Stimulated activated CD4-positive, alpha-beta T cell treated with anti-CD3 and anti-CD28 coated beads, Interleukin-12 subunit alpha, Interleukin-12 subunit beta, amount 100 ng/mL, for 4 hours (primary cell): ENCODE results near the gene THSD4.

ENCODE experiments used
- DNase-seq: peaks from one replicate; pipeline ENCODE4 v3.0.0-alpha.2; 2020

Gene THSD4

DNA sequence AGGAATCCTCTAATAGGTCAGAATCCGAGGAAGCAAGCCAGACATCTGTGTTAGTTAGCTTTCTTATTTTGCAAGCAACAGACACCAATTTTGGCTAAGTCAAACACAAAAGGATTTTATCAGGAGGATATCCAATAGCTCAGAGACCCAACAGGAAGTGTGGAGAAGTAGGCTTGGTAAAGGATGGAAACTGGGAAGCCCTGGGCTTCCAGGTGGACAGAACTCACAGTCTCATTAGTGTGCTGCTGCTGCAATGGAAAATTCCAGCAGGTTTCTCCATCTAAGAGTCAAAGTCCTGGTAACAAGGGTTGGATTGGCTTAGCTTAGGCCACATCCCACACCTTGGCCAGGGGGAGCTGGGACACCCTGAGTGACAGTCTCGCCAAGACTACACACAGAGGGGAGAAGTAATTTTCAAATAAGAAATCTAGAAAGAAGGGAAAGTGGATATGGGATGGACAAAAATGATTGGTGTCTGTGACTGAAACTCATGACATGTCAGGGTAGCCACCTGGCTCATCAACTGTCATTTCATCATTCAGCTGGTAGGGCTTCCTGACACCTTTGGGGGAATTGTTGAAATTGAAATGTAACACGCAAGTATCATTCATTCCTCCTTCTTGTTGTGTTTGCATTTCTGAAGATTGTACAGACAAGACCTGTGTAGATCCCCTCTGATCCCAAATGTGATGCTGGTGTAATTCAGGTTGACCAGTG, 158.6 kb downstream of the THSD4 start:
- no peak for DNase-seq

DNA sequence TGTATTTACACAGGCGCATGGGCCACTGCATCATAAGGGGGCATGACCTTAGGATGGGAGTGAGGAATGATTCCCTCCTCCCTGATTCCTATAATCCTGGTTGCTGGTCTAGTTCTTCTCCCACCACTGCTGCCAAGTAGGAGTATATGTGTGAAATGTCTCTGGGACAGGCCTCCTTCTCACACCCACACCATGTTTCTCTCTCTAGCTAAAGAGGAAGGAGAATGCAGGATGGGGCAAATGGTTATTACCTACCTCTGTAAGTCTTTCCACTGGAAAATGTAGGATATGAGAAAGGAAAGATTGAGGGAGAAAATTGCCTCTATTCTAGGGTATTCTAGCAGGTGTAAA, 159.2 kb downstream of the THSD4 start:
- DNase-seq: no peak

DNA sequence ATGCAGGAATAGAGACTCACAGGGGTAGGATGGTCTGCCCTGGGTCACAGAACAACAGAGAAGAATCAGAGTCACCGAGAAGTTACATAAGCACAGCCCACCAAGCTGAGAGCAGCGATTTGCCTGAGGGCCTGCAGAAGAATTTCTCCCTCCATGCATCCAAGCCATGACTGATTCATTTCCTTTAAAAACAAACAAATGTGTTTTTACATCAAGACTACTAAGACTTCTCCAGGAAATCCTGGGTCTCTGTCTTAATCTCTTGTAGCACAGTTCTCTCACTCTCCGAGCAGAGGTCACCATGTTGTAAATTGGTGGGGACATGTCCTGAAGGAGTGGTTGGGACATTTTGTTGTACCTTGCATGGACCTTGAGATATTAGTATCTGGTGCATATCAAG, 159.8 kb downstream of the THSD4 start:
- no peak for DNase-seq

DNA sequence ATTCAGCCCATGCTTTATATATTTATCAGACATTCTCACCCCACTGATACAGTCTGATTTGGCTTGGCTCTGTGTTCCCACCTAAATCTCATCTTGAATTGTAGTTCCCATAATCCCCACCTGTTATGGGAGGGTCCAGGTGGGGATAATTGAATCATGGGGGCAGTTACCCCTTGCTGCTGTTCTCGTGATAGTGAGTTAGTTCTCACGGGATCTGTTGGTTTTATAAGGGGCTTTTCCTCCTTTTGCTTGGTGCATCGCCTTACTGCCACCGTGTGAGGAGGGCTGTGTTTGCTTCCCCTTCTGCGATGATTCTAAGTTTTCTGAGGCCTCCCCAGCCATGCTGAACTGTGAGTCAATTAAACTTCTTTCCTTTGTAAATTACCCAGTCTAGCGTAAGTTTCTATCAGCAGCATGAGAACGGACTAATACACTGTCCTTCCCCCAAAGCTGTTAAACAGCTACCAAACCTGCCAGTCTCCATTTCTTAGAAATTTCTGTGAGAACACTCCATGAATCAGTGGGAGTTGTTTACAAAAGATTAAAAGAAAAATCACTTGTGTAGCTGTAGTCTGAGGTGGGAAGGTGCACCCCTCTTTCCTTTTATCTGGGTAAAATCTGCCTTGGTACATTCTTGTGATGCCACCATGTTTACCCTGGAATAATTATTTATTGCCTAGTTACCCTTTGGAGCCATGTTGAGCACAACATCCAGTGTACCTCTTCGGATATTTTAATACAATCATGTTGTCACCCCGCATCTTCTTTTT, 160.5 kb downstream of the THSD4 start:
- DNase-seq: no peak

DNA sequence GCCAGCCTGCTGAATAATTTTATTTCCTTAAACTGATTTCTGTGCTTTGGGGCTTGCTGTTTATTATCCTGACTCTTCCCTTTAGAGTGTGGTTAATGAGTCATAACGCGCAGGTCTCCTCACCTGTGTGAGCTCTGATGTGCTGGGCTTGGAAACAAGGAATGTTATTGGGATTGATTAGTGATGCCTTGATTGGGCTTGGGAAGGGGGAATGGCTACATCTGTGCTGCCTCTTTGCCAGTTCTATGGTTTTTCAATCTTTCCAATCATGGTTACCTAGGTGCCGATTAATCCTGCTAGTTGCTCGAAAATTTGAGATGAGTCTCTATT, 161.0 kb downstream of the THSD4 start:
- DNase-seq: no peak

DNA sequence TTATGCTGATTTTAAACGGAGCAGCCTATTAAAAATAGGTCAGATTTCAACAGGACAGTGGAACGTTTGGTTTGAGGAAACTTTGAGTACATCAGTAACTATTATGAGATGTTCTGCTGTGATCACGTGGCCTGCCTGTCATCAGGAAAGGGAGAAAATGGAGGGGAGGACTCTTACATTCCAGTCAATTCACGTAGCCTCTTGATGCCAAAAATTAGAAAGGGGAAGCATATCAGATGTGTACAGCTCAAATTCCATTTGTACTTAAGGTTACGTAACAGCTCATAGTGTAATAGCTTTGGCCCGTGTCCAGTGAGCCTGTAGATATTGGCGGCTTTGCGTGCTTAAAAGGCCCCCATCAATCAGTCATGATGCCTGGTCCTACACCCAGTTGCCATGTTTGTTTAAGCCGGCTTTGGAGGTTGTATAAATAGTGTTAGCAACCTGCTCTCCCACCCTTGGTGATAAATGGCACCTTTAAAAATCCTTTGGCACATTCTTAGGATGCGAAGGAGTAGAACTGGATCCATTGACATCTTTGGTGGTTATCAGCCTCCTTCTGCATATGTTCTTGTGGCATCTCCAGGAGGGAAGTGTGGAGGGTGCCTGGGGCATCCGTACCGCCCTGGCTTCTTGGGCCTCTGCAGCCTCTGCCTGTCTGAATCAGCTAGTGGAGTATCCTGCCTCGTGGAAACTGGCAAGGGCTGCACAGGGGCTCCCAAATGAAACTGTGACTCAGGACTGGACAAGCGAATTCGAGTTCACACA, 163.9 kb downstream of the THSD4 start:
- DNase-seq: no peak

DNA sequence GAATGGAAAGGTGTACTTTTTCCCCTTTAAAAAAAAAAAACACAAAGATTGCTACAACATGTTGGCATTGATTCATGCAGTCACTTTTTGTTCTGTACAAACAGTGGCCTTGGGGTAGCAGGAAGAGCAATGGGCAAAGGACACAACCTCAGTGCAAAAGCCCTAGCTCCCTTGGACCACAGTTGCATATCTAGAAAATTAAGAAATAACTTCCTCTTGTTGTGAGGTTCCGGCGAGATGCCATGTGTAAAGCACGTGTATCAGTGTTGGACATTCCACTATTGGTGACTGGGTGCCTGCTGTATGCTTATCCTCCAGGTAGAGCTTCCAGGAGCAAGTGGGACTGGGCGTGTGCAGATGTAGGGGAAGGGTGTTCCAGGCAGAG, 164.5 kb downstream of the THSD4 start:
- DNase-seq: no peak

DNA sequence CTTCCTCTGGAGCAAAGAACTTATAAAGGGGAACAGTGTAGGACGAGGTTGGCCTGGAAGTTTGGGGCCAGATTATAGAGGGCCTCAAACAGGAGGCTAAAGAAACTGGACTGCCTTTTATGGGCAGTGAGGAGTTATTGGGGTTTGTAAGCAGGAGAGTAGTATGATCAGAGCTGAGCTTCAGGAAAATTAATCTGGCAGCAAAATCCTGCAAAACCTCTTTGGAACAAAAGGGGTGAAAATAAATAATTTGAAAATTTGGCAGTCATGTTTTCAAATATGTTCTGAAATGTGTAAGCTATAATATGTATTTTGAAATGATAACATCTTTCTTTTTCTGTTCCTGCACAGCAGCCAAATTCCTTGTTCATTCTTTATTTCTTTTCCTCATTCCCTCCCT, 164.9 kb downstream of the THSD4 start:
- DNase-seq: no peak

DNA sequence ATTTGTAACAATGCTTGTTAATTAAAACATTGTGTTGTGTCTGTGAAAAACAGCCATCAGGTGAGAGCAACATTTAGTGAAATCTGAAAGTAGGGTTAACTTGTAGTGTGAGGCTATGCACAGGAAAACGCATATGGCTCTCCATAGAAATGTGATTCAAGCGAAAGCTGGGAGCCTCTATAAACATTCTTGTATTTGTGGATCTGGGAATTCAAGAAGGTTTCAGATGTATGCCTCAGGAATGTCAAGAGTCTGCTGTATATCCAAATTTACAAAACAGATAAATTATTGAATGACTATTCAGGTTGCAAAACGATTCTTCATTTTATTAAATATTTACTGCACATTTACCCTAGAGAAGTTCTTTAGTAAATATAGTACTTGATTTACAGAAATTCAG, 166.0 kb downstream of the THSD4 start:
- DNase-seq: no peak

DNA sequence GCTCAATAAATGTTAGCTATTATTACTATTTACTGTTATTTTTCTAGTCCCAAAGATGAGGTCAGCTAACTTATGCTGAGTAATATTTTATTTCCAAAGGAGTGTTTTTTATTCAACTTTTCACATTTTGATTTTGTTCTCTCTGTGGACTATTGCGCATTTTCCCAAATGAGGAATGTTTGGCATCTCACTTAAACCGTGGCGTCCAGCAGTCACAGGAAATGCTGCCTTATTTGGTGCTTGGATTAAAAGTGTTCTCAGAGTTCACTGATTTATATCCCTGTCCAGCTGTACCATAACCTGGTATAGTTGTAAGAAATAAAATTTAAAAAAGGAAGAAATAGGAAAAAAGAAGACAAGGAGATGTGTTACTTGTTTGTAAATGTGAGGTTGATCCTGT, 166.8 kb downstream of the THSD4 start:
- DNase-seq: no peak

DNA sequence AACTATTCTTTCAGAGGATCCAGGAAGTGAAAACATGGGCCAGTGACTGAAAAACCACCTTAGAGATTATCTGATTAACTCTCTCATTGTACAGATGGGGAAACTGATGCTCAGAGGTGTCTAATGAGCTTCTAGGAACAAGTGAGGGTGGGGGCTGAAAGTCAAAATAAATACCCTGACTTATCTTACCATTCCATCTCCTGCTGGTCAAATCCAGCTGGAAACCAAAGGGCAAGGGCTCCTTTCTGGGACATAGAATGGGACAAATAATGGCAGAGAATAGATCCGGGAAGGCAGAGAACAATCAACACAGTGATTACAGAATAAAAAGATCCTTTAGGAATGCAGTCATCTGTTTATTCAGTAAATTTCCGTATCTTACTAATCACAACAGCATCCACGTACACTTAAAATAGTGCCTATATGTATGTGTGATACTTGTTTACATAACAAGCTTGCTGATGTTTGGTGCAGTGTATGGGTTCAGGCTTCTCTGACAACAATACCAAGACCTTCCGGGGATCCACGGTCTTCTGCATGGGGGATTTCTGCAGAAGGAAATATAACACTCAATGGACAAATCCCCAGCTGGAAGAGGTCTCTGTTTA, 173.2 kb downstream of the THSD4 start:
- no peak for DNase-seq

DNA sequence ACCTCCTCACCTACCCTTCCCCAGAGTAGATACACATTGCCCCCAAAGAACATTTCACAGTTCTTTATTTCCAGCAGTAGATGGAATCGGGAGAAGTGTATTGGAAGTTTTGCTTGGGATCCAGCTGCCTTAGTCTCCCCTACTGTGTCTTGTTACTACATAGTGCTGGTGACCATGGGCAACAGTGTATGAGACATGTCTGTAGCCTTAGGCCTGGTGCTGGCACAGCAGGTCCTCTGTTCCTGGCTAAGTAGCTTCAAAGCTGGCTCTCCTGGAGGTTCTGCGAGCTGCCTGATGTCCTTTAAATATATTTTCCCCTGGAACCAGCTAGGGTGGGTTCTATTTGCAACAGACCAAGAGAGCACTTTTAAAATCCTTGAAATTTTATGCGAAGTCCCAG, 174.7 kb downstream of the THSD4 start:
- DNase-seq: no peak

DNA sequence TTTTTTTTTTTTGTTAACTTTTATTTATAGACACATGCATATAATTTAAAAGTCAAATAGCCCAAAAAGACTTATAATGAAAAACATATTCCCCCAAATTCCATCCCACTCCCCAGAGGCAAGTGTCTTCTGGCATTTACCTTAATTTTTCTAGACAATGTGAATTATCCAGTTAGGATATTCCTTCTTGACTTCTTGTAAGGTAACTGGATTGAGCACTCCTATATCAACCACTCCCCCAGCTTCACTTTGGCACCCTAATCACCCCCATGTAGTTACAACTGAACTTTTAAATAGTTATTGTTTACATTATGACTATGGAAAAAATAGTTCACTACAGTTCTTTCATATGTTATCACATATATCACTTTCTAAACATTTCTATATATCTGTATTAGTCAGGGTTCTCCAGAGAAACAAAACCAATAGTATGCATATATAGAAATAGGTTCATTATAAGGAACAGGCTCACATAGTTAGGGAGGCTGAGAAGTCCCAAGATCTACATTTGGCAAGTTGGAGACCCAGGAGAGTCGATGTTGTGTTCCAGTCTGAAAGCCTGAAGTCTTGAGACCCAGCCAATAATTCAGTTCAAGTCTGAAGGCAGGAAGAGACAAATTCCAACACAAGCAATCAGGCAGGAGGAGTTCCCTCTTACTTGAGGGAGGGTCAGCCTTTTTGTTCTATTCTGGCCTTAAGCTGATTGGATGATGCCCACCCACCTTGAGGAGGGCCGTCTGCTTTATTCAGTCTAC, 175.8 kb downstream of the THSD4 start:
- DNase-seq: no peak

DNA sequence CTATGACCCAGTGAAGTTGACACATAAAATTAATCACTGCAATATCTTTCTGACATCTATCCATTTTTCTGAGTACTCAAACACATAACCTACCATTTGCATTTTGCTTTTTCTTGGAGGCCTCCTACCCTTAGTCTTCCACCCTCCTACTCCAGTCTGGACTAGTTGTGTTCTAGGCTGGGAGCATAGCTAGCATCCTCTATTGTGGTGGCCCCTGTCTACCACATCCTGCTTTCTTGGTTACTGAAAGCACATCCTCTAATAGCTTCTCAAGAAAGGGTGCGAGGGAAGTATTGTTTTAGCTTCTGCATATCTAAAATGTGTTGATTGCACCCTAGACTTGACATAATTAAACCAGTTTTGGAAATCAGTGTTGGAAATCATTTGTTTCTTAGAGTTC, 176.5 kb downstream of the THSD4 start:
- DNase-seq: no peak

DNA sequence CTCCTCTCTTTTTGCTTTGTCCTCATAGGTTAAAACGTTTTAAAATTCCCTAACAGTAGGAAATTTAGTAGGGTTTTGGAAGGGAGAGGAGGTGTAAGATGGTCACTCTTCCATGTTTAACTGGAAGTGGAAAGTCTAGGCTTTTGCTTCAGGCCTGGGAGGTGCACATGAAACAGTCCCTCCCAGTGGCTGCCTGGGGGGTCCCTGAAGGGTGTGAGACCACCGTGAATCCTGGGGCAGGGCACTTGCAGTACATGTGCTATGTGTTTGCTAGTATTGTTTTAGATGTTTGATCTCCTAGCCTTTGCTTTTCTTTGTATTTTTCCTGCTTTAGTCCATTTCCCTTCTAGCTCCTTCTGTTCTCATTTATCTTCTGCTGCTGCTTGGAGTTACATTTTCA, 178.5 kb downstream of the THSD4 start:
- DNase-seq: no peak

DNA sequence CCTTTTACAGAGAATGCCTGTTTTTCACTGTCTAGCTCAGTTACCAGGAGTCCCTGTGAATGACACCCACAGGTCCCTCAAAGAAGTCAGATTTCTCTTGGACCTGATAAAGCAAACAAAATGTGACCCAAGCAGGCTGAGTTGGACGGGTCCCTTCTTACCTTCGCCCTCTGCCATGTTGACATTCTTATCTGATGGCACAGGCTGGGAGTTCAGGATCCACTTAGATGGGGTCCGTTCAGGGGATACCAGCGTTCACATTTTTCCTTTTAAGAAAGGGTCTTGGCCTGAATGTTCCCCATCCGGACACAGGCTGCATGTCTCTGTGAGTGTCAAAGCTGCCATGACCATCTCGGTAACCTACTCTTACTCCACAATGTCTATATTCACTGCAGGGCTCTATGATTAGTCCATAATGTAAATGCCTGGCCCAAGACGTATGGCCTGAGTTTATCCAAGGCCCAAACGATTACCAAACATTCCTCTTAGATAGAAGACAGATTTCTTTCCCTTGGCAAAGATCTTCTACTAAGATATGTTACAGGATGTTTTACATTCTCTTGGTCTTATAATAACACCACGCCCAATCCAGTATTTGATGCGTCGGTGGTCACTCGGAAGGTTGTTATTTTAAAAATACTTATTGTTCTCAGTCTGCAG, 179.1 kb downstream of the THSD4 start:
- DNase-seq: no peak

DNA sequence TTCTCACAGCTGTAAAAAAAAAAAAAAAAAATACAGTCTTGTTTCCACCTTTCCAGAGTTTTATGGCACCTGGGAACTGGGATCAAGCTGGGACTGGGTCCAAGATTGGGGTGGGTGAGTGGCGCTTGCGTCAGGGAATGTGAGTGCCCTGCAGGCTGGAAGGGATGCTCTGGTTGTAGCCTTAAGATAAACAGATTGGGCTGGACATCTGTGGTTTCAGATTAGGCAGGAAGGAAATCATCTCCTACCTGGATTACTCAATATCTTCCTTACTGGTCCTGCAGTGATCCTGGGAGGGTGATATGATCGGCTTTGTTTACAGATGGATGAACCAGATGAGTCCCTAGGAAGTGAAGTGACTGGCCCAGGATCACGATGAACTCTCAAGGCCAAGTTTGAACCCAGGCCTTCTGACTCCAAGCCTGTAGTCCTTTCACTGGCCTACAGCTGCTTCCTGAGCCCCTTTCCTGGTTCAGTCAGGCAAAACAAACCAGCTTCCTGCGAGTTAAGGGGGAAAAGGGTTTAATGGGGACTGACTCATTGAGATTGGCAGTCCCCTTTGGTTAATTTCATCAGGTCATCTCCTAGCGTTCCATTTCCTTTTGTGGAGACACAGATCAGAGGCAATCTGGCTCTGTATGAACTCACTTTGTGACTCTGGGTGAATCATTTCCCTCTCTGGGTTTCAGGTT, 179.8 kb downstream of the THSD4 start:
- DNase-seq: no peak

DNA sequence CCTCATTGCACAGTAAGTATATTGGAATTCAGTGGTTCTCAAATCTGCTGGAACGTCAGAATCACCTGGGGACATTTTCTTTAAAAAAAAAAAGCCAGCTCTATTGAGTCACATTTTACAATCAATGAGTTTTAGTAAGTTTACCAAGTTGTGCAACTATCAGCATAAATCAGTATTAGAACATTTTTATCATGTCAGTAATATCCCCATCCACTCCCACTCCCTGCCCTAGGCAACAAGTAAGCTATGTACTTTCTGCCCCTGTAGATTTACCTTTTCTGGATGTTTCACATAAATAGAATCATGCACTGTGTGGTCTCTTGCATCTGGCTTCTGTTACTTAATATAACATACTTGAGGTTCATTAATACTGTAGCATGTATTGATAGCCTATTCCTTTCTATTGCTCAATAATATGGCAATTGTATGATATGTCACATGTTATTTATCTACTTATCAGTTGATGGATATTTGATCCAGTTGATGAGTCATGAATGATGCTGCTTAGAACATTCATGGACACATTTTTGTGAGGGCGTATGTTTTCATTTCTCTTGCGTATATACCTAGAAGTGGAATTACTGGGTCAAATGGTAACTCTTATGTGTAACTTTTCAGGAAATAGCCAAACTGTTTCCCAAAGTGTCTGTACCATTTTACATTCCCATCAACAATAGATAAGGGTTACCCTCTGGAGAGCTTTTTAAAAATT, 180.5 kb downstream of the THSD4 start:
- no peak for DNase-seq

DNA sequence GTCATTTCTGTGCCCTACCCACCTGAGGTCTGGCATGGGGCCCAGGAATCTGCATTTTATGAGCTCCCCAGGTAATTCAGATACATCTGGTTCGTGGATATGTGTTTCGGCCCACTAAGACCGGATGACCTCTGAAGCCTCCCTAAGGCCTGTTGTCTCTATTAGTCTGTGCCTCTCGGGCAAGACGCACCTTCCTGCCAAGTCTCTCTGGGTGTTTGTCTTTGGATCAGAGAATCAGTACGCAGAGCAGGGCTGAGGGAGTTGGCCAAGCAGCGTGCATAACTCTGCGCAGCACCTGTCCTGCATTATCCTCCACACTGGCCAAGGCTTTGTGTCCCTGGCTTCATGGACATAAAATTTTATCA, 181.0 kb downstream of the THSD4 start:
- no peak for DNase-seq

DNA sequence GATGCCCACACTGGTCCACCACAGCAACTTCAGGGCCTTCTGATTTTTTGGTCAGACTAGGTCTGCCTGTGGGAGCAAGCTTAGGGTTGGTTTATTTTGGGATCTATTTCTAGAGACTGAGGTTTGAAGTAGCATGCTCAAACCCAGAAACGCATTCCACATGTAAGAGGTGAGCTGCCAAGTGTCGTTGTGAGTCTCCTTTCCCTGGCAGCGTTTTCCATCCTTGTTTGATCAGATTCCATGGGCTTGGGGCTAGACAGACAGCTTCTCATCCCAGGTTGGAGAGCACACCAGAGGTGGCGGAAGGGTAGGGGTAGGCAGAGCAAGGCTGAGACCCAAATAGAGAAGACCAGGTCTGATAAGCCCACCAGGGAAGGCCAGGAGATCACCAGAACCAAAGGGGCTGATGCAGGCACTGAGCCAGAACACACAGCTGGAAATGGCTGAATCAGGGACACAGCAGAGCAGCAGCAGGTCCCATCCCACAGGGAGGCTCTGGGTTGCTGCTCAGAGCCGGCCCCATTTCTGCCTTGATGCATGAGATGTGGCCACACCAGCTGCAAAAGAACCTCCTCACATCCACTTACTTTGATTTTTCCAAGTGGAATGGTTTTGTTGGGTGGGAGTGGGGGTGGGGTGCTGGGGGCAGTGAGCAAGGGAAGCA, 186.8 kb downstream of the THSD4 start:
- no peak for DNase-seq
